Keratinocyte (primary cell): Measurements from ENCODE around the gene ABCA8. TPM values are rescaled to one million over a fixed set of nuclear protein-coding genes. Genes with fewer than 3 reads are reported as not detected.

Experiments
- DNase-seq: peaks from one replicate; pipeline ENCODE4 v3.0.0-alpha.2; 2011; ENCODE audit warnings: low read depth, missing footprints, low spot score
- FAIRE-seq: peaks from 2 replicates; lab custom pipeline; 2011; peaks lifted over from hg19 to GRCh38; lab: Jason Lieb, UNC
- H2AFZ ChIP-seq: 2 replicates; pipeline ENCODE4 v1.6.0; 2012; ENCODE audit warnings: low read length, control low read depth, inconsistent platforms; ENCODE audit not compliant: control insufficient read depth
- H3K27ac ChIP-seq: 2 replicates; pipeline ENCODE4 v1.5.1; 2011; ENCODE audit warnings: low read length; ENCODE audit not compliant: control insufficient read depth, insufficient read depth
- H3K27me3 ChIP-seq: 3 replicates; pipeline ENCODE4 v1.6.0; 2011; ENCODE audit warnings: low read length; ENCODE audit not compliant: control insufficient read depth, insufficient read depth; ENCODE audit errors: extremely low read depth
- H3K36me3 ChIP-seq, 2 experiments: 2 replicates in 1 of 2; 3 replicates in 1 of 2; pipeline ENCODE4 v1.5.1; 2011; ENCODE audit warnings: low read length in 2 of 2, mild to moderate bottlenecking in 1 of 2; ENCODE audit not compliant: control insufficient read depth in 2 of 2, insufficient read depth in 2 of 2; ENCODE audit errors: extremely low read depth in 1 of 2
- H3K4me1 ChIP-seq: 3 replicates; pipeline ENCODE4 v1.5.1; 2011; ENCODE audit warnings: low read length; ENCODE audit not compliant: control insufficient read depth, insufficient read depth; ENCODE audit errors: extremely low read depth
- H3K4me2 ChIP-seq: 3 replicates; pipeline ENCODE4 v1.6.0; 2011; ENCODE audit warnings: low read depth, low read length; ENCODE audit not compliant: control insufficient read depth, insufficient read depth; ENCODE audit errors: extremely low read depth
- H3K4me3 ChIP-seq, 3 experiments: fragments of 200-600 bp in 1 of 3; sonication (generic) in 1 of 3; 2 replicates in 2 of 3; 3 replicates in 1 of 3; pipeline ENCODE4 v1.5.1; 2011 to 2016; ENCODE audit warnings: low read length in 3 of 3, mild to moderate bottlenecking in 3 of 3, control low read depth in 2 of 3, inconsistent platforms in 1 of 3, low read depth in 1 of 3, mixed read lengths in 1 of 3, mixed run types in 1 of 3, moderate library complexity in 1 of 3; ENCODE audit not compliant: control insufficient read depth in 2 of 3, insufficient read depth in 2 of 3; ENCODE audit errors: extremely low read depth in 1 of 3
- H3K79me2 ChIP-seq: 2 replicates; pipeline ENCODE4 v1.6.0; 2012; ENCODE audit warnings: low read length; ENCODE audit not compliant: control insufficient read depth, insufficient read depth
- H3K9ac ChIP-seq: 3 replicates; pipeline ENCODE4 v1.6.0; 2011; ENCODE audit warnings: low read length; ENCODE audit not compliant: control insufficient read depth, insufficient read depth; ENCODE audit errors: extremely low read depth
- H3K9me1 ChIP-seq: 3 replicates; pipeline ENCODE4 v1.6.0; 2011; ENCODE audit warnings: low read length; ENCODE audit not compliant: control insufficient read depth, insufficient read depth; ENCODE audit errors: extremely low read depth
- H3K9me3 ChIP-seq: 2 replicates; pipeline ENCODE4 v1.5.1; 2012; ENCODE audit warnings: low read depth, low read length; ENCODE audit not compliant: control insufficient read depth
- H4K20me1 ChIP-seq: 3 replicates; pipeline ENCODE4 v1.6.0; 2011; ENCODE audit warnings: low read length; ENCODE audit not compliant: control insufficient read depth, insufficient read depth; ENCODE audit errors: extremely low read depth
- CTCF ChIP-seq, 3 experiments: IDR thresholded peaks in 1 of 3; conservative IDR thresholded peaks in 1 of 3; optimal IDR thresholded peaks in 1 of 3; 2 replicates in 2 of 3; 3 replicates in 1 of 3; pipeline versions ENCODE3 to v1.5.1; 2011; ENCODE audit warnings: low read length in 3 of 3, mild to moderate bottlenecking in 3 of 3, moderate library complexity in 2 of 3, control low read depth in 1 of 3, inconsistent platforms in 1 of 3; ENCODE audit not compliant: insufficient read depth in 2 of 3; ENCODE audit errors: extremely low read depth in 1 of 3
- EZH2 ChIP-seq: IDR thresholded peaks from one replicate; pipeline ENCODE4 v1.6.1; 2012; ENCODE audit warnings: inconsistent platforms, mild to moderate bottlenecking, low read length, moderate library complexity
- dilution Hi-C: fragments of 300-500 bp; cut with MboI; formaldehyde crosslinking; loops from one replicate; pipeline ENCODE4 v1.7.0; 2020; ENCODE audit warnings: low sequenced_read_pairs; ENCODE audit not compliant: extremely low pct_ligation_motif_present
- polyA plus RNA-seq, 5 experiments: library from polyadenylated mRNA; depleted of rRNA in 3 of 5; stranded (reverse) in 3 of 5; stranded (forward) in 1 of 5; unstranded in 1 of 5; fragments of >200 nt; gene quantifications; 1 replicate in 1 of 5; 2 replicates in 3 of 5; 3 replicates in 1 of 5; pipeline versions ENCODE4 v1.2.1 to v1.2.3, GENCODE V29; 2011 to 2012; ENCODE audit warnings: missing spikeins in 2 of 5, low read depth in 1 of 5, low replicate concordance in 1 of 5

ABCA8 gene
- polyA plus RNA-seq, 1 donor (not counting 4 experiments of a cell fraction or from before 2014, with no cell fraction given): 0.01 TPM

DNA sequence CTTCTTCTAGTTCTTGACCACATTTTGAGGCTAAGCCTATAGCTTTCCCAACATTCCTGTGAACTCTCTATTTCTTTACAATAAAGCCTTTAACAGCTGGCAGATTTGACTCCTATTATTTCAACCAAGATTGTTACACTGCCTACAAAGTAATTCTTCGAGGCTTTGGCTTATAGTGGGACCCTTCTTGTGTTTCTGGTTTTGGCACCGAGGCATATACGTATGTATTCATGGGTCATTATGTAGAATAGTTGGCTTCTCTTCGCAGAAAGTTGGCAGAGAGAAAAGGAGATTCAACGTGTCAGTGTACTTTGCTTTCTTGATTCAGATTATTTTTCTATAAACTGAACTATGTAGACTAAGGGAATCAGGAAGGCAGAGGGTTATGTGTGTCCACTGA is 102.2 kb downstream of the ABCA8 start:
- no peak for DNase-seq
- H3K9ac ChIP-seq: no peak overlapping the region
- no peaks in the 10 kb centered on the region for H3K9me1 ChIP-seq
- H3K36me3 ChIP-seq: no peaks in the 10 kb centered on the region
- TF ChIP-seq CTCF (optimal IDR thresholded peaks at IDR 0.05 in 1 of 3, IDR thresholded peaks at IDR 0.05 in 1 of 3, conservative IDR thresholded peaks at IDR 0.05 in 1 of 3; ENCODE audit: extremely low read depth in 1 of 3, insufficient read depth in 2 of 3, low read length in 3 of 3) (no peak), EZH2 (no peak)
- no peak overlapping the region for H3K4me3 ChIP-seq
- dilution Hi-C loops: no loop called here
- H3K79me2 ChIP-seq: no peaks in the 10 kb centered on the region
- H3K4me1 ChIP-seq: no peaks in the 10 kb centered on the region
- no peaks in the 10 kb centered on the region for H3K27me3 ChIP-seq
- no peak overlapping the region for H2AFZ ChIP-seq
- no peak overlapping the region for H3K4me2 ChIP-seq
- FAIRE-seq: no peak
- no peak overlapping the region for H3K27ac ChIP-seq
- H4K20me1 ChIP-seq: no peaks in the 10 kb centered on the region
- no peaks in the 10 kb centered on the region for H3K9me3 ChIP-seq

GRCh38 chr17:68851890-68852289 is 103.3 kb downstream of the ABCA8 start:
- FAIRE-seq (no peak), DNase-seq (no peak)
- no peak overlapping the region for H3K27ac ChIP-seq
- H3K27me3 ChIP-seq: no peaks in the 10 kb centered on the region
- H3K36me3 ChIP-seq: no peaks in the 10 kb centered on the region
- no peak overlapping the region for H3K9ac ChIP-seq
- TF ChIP-seq CTCF (optimal IDR thresholded peaks at IDR 0.05 in 1 of 3, IDR thresholded peaks at IDR 0.05 in 1 of 3, conservative IDR thresholded peaks at IDR 0.05 in 1 of 3; ENCODE audit: extremely low read depth in 1 of 3, insufficient read depth in 2 of 3, low read length in 3 of 3) (no peak), EZH2 (no peak)
- no peaks in the 10 kb centered on the region for H3K79me2 ChIP-seq
- dilution Hi-C loops: no loop called here
- H3K9me1 ChIP-seq: no peaks in the 10 kb centered on the region
- no peaks in the 10 kb centered on the region for H3K9me3 ChIP-seq
- no peak overlapping the region for H2AFZ ChIP-seq
- no peak overlapping the region for H3K4me3 ChIP-seq
- H4K20me1 ChIP-seq: no peaks in the 10 kb centered on the region
- H3K4me1 ChIP-seq: no peaks in the 10 kb centered on the region
- H3K4me2 ChIP-seq: no peak overlapping the region
